ENCODE results near the gene LGSN.

GRCh38 chr6:63272397-63272796 lies 47.4 kb downstream of the LGSN start:
- no peak for TF ChIP-seq EP300 (IDR thresholded peaks at IDR 0.05)
- no peak for TF ChIP-seq CTCF (IDR thresholded peaks at IDR 0.05)
- no peak for TF ChIP-seq POLR2AphosphoS5 (IDR thresholded peaks at IDR 0.05)
- TF ChIP-seq POLR2A (IDR thresholded peaks at IDR 0.05): no peak
